NT2/D1 (cell line): ENCODE data around the gene IL25.

Experiments
- SUZ12 ChIP-seq: IDR thresholded peaks from 2 replicates; pipeline ENCODE4 v1.6.1; 2011; ENCODE audit not compliant: insufficient read length, insufficient read depth; ENCODE audit errors: extremely low read depth
- ZNF274 ChIP-seq: IDR thresholded peaks from 2 replicates; pipeline ENCODE4 v1.6.1; 2011; ENCODE audit warnings: mild to moderate bottlenecking, low read depth, low read length

DNA sequence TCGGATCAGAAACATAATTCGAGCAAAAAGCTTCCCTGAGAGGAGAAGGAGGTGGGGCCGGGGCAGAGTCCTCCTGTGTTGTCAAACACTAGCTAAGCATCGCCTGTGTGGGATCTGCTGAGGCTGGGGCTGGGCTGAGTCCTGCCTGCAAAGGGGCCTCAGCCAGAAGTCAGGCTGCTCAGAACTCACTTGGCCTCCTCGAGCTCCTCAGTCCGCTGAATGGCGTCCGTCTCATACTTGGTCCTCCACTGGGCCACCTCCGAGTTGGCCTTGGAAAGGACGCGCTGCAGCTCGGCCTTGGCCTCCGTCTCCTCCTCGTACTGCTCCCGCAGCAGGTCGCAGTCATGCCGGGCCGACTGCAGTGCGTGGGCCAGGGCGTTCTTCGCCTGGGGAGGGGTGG, 45.4 kb downstream of the IL25 start:
- TF ChIP-seq SUZ12 (no peak), ZNF274 (no peak)
